Embryonic facial prominence (tissue), 1 donor: ENCODE results near the gene DMAC2.
"Not testable (repeated sequence)": the region's sequence is repeated elsewhere in the genome, so short reads cannot be mapped to it uniquely, and the experiment has no call there.

ENCODE experiments used
- DNase-seq: peaks from one replicate; pipeline ENCODE4 v3.0.0-alpha.2; 2016; ENCODE audit errors: extremely low spot score

Gene DMAC2

GRCh38 chr19:41439441-41440222 is at the start of gene DMAC2:
DMAC2 (minus strand) TSS chr19:41439912; CDS start chr19:41439899, 13 bp downstream.
- DNase-seq = peak; percentile 95

GRCh38 chr19:41486953-41487352 is 47.2 kb upstream of the DMAC2 start:
- DNase-seq = not testable (repeated sequence)

- DNase-seq = no peak
Measured at GRCh38 chr19:41484822-41485221, 45.1 kb upstream of the DMAC2 start.

GRCh38 chr19:41480336-41480735 is 40.6 kb upstream of the DMAC2 start:
- DNase-seq = no peak

GRCh38 chr19:41479757-41480191 is 40.1 kb upstream of the DMAC2 start:
- no peak for DNase-seq

- DNase-seq = no peak
Measured at GRCh38 chr19:41478875-41479756, 39.4 kb upstream of the DMAC2 start.

- no peak for DNase-seq
Measured at GRCh38 chr19:41478171-41478570, 38.5 kb upstream of the DMAC2 start.

- no peak for DNase-seq
Measured at GRCh38 chr19:41476583-41476982, 36.9 kb upstream of the DMAC2 start.

GRCh38 chr19:41463257-41464256 is 23.8 kb upstream of the DMAC2 start:
- DNase-seq = not testable (repeated sequence)

GRCh38 chr19:41462497-41462896 is 22.8 kb upstream of the DMAC2 start:
- DNase-seq = no peak

- DNase-seq = no peak
Measured at GRCh38 chr19:41457241-41457640, 17.5 kb upstream of the DMAC2 start.

GRCh38 chr19:41456342-41456918 is 16.7 kb upstream of the DMAC2 start:
- DNase-seq = no peak

- no peak for DNase-seq
Measured at GRCh38 chr19:41455936-41456335, 16.2 kb upstream of the DMAC2 start.

GRCh38 chr19:41452584-41453275 is 13.0 kb upstream of the DMAC2 start:
- DNase-seq = no peak

GRCh38 chr19:41449865-41450178 is 10.1 kb upstream of the DMAC2 start:
- DNase-seq = no peak

GRCh38 chr19:41449079-41449864 is 9.6 kb upstream of the DMAC2 start:
- DNase-seq = no peak

- DNase-seq = no peak
Measured at GRCh38 chr19:41447732-41448332, 8.1 kb upstream of the DMAC2 start.

GRCh38 chr19:41445575-41445974 is 5.9 kb upstream of the DMAC2 start:
- no peak for DNase-seq

- no peak for DNase-seq
Measured at GRCh38 chr19:41443813-41444455, 4.2 kb upstream of the DMAC2 start.
